Airway epithelial cell (primary cell): ENCODE measurements around the gene ANKS1A. TPM values are rescaled to one million over a fixed set of nuclear protein-coding genes. Genes with fewer than 3 reads are reported as not detected.

Experiments
- total RNA-seq: library from RNA; depleted of rRNA; stranded (reverse); fragments of >200 nt; gene quantifications from 2 replicates; pipeline ENCODE4 v1.2.3, GENCODE V29; 2015

The ANKS1A gene, protein sequence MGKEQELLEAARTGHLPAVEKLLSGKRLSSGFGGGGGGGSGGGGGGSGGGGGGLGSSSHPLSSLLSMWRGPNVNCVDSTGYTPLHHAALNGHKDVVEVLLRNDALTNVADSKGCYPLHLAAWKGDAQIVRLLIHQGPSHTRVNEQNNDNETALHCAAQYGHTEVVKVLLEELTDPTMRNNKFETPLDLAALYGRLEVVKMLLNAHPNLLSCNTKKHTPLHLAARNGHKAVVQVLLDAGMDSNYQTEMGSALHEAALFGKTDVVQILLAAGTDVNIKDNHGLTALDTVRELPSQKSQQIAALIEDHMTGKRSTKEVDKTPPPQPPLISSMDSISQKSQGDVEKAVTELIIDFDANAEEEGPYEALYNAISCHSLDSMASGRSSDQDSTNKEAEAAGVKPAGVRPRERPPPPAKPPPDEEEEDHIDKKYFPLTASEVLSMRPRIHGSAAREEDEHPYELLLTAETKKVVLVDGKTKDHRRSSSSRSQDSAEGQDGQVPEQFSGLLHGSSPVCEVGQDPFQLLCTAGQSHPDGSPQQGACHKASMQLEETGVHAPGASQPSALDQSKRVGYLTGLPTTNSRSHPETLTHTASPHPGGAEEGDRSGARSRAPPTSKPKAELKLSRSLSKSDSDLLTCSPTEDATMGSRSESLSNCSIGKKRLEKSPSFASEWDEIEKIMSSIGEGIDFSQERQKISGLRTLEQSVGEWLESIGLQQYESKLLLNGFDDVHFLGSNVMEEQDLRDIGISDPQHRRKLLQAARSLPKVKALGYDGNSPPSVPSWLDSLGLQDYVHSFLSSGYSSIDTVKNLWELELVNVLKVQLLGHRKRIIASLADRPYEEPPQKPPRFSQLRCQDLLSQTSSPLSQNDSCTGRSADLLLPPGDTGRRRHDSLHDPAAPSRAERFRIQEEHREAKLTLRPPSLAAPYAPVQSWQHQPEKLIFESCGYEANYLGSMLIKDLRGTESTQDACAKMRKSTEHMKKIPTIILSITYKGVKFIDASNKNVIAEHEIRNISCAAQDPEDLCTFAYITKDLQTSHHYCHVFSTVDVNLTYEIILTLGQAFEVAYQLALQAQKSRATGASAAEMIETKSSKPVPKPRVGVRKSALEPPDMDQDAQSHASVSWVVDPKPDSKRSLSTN
- total RNA-seq, result 16.3 and 18.5 TPM in 2 replicates

GRCh38 chr6:34888874-34889555 lies at the start of gene ANKS1A:
Gene ANKS1A (plus strand): TSS chr6:34889255. CDS start chr6:34889403, 148 bp downstream.

GRCh38 chr6:34887753-34888513 lies 1.1 kb upstream of the ANKS1A start, which contains the start of gene TAF11:
Gene TAF11 (minus strand): TSS chr6:34888042. CDS start chr6:34887957, 85 bp downstream.

Other genes with a start within 250 kb of the ANKS1A start
- gene ILRUN, start 192.5 kb upstream of the ANKS1A start, total RNA-seq, result 34.1 and 37.7 TPM in 2 replicates
- gene SNRPC, start 131.8 kb upstream of the ANKS1A start, total RNA-seq, result 136 and 169 TPM in 2 replicates
- 3.3 and 5.6 TPM in 2 replicates for gene BLTP3A, start 97.2 kb upstream of the ANKS1A start, total RNA-seq
- 25.2 and 26.4 TPM in 2 replicates for gene TAF11, start 1.2 kb upstream of the ANKS1A start, total RNA-seq